K562 (cell line): Measurements from ENCODE around the gene SAXO2. TPM values are rescaled to one million over a fixed set of nuclear protein-coding genes. Genes with fewer than 3 reads are reported as not detected.

Experiments used
- ATAC-seq: fragments of 200-7000 bp; cut with Tn5 transposase; 3 replicates; pipeline ENCODE4 v1.9.1; 2020; ENCODE audit warnings: moderate library complexity
- BruUV-seq: library from RNA; stranded (reverse); fragments of 400-500 nt; replicated peaks from 2 replicates; lab custom pipeline; 2021; lab: Mats Ljungman, UMichigan
- CTCF ChIA-PET: fragments of 300-600 bp; formaldehyde crosslinking; extraction: SDS; loops from one replicate; lab custom pipeline; 2021; ENCODE audit warnings: low intra/inter-chr PET ratio; lab: Yijun Ruan, JAX
- POLR2A ChIA-PET: fragments of 300-600, 350-650 bp; sonication (Branson Sonifier 250); formaldehyde crosslinking; extraction: SDS; loops from one replicate; lab custom pipeline; 2021; ENCODE audit warnings: antibody characterized with exemption, inconsistent platforms; lab: Yijun Ruan, JAX
- DNase-seq, 4 experiments: peaks; one replicate each; pipeline versions ENCODE4 v3.0.0 to v3.0.0-alpha.2; 2011 to 2018; ENCODE audit warnings: low spot score in 3 of 4, mixed read lengths in 3 of 4; ENCODE audit errors: extremely low read depth in 1 of 4
- FAIRE-seq: peaks from 2 replicates; lab custom pipeline; 2011; peaks lifted over from hg19 to GRCh38; lab: Jason Lieb, UNC
- H2AFZ ChIP-seq: 2 replicates; pipeline ENCODE4 v1.6.0; 2011; ENCODE audit warnings: low read depth, low read length, control low read depth, inconsistent platforms
- H3K27ac ChIP-seq: fragments of 200-600 bp; 3 replicates; pipeline ENCODE4 v1.8.0; 2011; ENCODE audit warnings: low read depth, mild to moderate bottlenecking, control low read depth, inconsistent platforms, low read length, moderate library complexity, mixed read lengths; ENCODE audit errors: extremely low read depth
- H3K27me3 ChIP-seq, 2 experiments: fragments of 300-600 bp in 1 of 2; 2 replicates in 1 of 2; 3 replicates in 1 of 2; pipeline versions ENCODE4 v1.6.0 to v1.8.0; 2011; ENCODE audit warnings: inconsistent platforms in 2 of 2, low read length in 2 of 2, mild to moderate bottlenecking in 1 of 2, mixed read lengths in 1 of 2, moderate library complexity in 1 of 2; ENCODE audit not compliant: control insufficient read depth in 2 of 2, insufficient read depth in 2 of 2
- H3K36me3 ChIP-seq: fragments of 300-600 bp; 3 replicates; pipeline ENCODE4 v1.8.0; 2011; ENCODE audit warnings: mild to moderate bottlenecking, low read length, inconsistent platforms; ENCODE audit not compliant: control insufficient read depth, insufficient read depth
- H3K4me1 ChIP-seq, 2 experiments: fragments of 200-600 bp in 1 of 2; replicated peaks in 1 of 2; 2 replicates in 1 of 2; 3 replicates in 1 of 2; pipeline versions ENCODE4 v1.5.1 to v1.8.0; 2011; ENCODE audit warnings: inconsistent platforms in 2 of 2, low read length in 2 of 2, mild to moderate bottlenecking in 1 of 2, mixed read lengths in 1 of 2, moderate library complexity in 1 of 2; ENCODE audit not compliant: control insufficient read depth in 2 of 2, insufficient read depth in 2 of 2
- H3K4me2 ChIP-seq: 2 replicates; pipeline ENCODE4 v1.6.1; 2011; ENCODE audit warnings: low read length, control low read depth, inconsistent platforms, mixed read lengths; ENCODE audit not compliant: insufficient read depth
- H3K4me3 ChIP-seq: fragments of 200-600 bp; sonication (generic), shearing (Covaris generic); 2 replicates; pipeline ENCODE4 v1.5.1; 2016; ENCODE audit warnings: control low read depth, inconsistent platforms
- H3K79me2 ChIP-seq: fragments of 200-600 bp; 3 replicates; pipeline ENCODE4 v1.8.0; 2011; ENCODE audit warnings: low read length, inconsistent platforms; ENCODE audit not compliant: control insufficient read depth, insufficient read depth
- H3K9ac ChIP-seq, 2 experiments: 2 replicates each; pipeline versions ENCODE4 v1.6.0 to v1.6.1; 2011; ENCODE audit warnings: low read depth in 2 of 2, low read length in 2 of 2, control low read depth in 1 of 2, inconsistent platforms in 1 of 2, mild to moderate bottlenecking in 1 of 2, mixed read lengths in 1 of 2; ENCODE audit not compliant: insufficient read depth in 1 of 2
- H3K9me1 ChIP-seq: one replicate; pipeline ENCODE4 v1.6.0; 2011; ENCODE audit warnings: inconsistent platforms, mild to moderate bottlenecking, low read length, moderate library complexity; ENCODE audit not compliant: control insufficient read depth, insufficient read depth
- H3K9me3 ChIP-seq: replicated peaks from 2 replicates; pipeline ENCODE4 v1.5.1; 2011; ENCODE audit warnings: low read depth, low read length, inconsistent platforms; ENCODE audit not compliant: control insufficient read depth, insufficient read depth
- H4K20me1 ChIP-seq: replicated peaks from 2 replicates; pipeline ENCODE4 v1.6.1; 2011; ENCODE audit warnings: low read length, inconsistent platforms, mixed read lengths; ENCODE audit not compliant: control insufficient read depth, insufficient read depth
- AFF4 ChIP-seq: sonication (generic); formaldehyde crosslinking; IDR thresholded peaks from 2 replicates; pipeline ENCODE4 v1.8.0; 2023; ENCODE audit warnings: mild to moderate bottlenecking, missing genetic modification reagents
- BACH1 ChIP-seq: fragments of 200-800 bp; sonication (Bioruptor generic); IDR thresholded peaks from 2 replicates; pipeline ENCODE4 v1.6.1; 2016; ENCODE audit warnings: missing genetic modification characterization, missing compliant biosample characterization
- CXXC5 ChIP-seq: fragments of 250-450 bp; sonication (Bioruptor Pico); IDR thresholded peaks from 2 replicates; pipeline ENCODE4 v1.8.0; 2022; ENCODE audit warnings: inconsistent platforms, mild to moderate bottlenecking, moderate library complexity
- HMG20B ChIP-seq: fragments of 250-450 bp; sonication (Bioruptor Pico); IDR thresholded peaks from 2 replicates; pipeline ENCODE4 v1.5.0; 2021; ENCODE audit warnings: mild to moderate bottlenecking
- SPI1 ChIP-seq: IDR thresholded peaks from 2 replicates; pipeline ENCODE4 v1.6.1; 2011; ENCODE audit warnings: low read depth, low read length, control low read depth, borderline replicate concordance
- TAL1 ChIP-seq: fragments of 450-650 bp; IDR thresholded peaks from 2 replicates; pipeline ENCODE4 v1.6.1; 2016; ENCODE audit warnings: mild to moderate bottlenecking
- ZKSCAN1 ChIP-seq: fragments of 150-350 bp; IDR thresholded peaks from 2 replicates; pipeline ENCODE4 v1.6.1; 2016; ENCODE audit warnings: low read depth, low read length
- ZKSCAN8 ChIP-seq: fragments of 200-800 bp; sonication (Bioruptor generic); IDR thresholded peaks from 2 replicates; pipeline ENCODE4 v1.6.1; 2016; ENCODE audit warnings: missing genetic modification characterization, missing compliant biosample characterization
- ZNF436 ChIP-seq: fragments of 250-450, 450-650 bp; sonication (Bioruptor Pico); formaldehyde crosslinking; IDR thresholded peaks from 2 replicates; pipeline ENCODE4 v1.7.0; 2020; ENCODE audit warnings: mild to moderate bottlenecking
- ZNF644 ChIP-seq: fragments of 200-800 bp; sonication (Bioruptor generic); IDR thresholded peaks from 2 replicates; pipeline ENCODE4 v1.6.1; 2016; ENCODE audit warnings: low read depth, missing genetic modification characterization, missing compliant biosample characterization
- WGBS: fragments of 100-300 bp; shearing (Covaris generic); methylation state at CpG from one replicate; pipeline ENCODE4 v1.1.6; 2016; ENCODE audit warnings: low coverage, mixed read lengths; ENCODE audit not compliant: insufficient coverage; ENCODE audit errors: missing lambda C conversion rate; 5-methylcytosine and 5-hydroxymethylcytosine counted together
- in situ Hi-C: fragments of 300-500 bp; cut with MboI; formaldehyde crosslinking; loops from 4 replicates; pipeline ENCODE4 v1.15.0; 2018; ENCODE audit warnings: inconsistent platforms, mixed read lengths
- intact Hi-C: fragments of 100-400 bp; cut with micrococcal nuclease; formaldehyde crosslinking; loops from 2 replicates; pipeline ENCODE4 v1.14.2; 2022
- polyA plus RNA-seq, 8 experiments: library from polyadenylated mRNA; depleted of rRNA in 4 of 8; stranded (reverse) in 5 of 8; unstranded in 3 of 8; fragments of >200 nt; fragmentation: Nextera tagmentation in 2 of 8; fragmentation: Illumina TruSeq in 1 of 8; extraction: Ambion mirVana in 2 of 8; extraction: Trizol in 1 of 8; gene quantifications; 2 replicates each; pipeline versions ENCODE4 v1.2.1 to v1.2.3, GENCODE V29; 2011 to 2014; ENCODE audit warnings: inconsistent platforms in 1 of 8, missing spikeins in 1 of 8
- total RNA-seq, 7 experiments: library from RNA; depleted of rRNA in 6 of 7; stranded (reverse); fragments of >200 nt in 6 of 7; fragmentation: Illumina TruSeq in 2 of 7; extraction: Trizol in 2 of 7; gene quantifications; 2 replicates each; pipeline versions ENCODE4 v1.2.1 to v1.2.3, GENCODE V29; 2011 to 2021; ENCODE audit warnings: low replicate concordance in 1 of 7
- TF ChIP-seq, protein P1 (sequence below), 2 experiments: fragments of 450-650 bp in 1 of 2; IDR thresholded peaks; 2 replicates each; pipeline ENCODE4 v1.6.1; 2011 to 2017; ENCODE audit warnings: low read depth in 2 of 2, antibody characterized with exemption in 1 of 2, borderline replicate concordance in 1 of 2, low read length in 1 of 2, mild to moderate bottlenecking in 1 of 2, mixed read lengths in 1 of 2; ENCODE audit not compliant: control insufficient read depth in 1 of 2
- TF ChIP-seq, protein P2 (sequence below): sonication (generic); formaldehyde crosslinking; IDR thresholded peaks from 2 replicates; pipeline ENCODE4 v1.8.0; 2022; ENCODE audit warnings: missing genetic modification reagents, mild to moderate bottlenecking, borderline replicate concordance

SAXO2 gene
- total and polyA plus RNA-seq, 9 of the 15 experiments (the other 6 are each of a cell fraction or from before 2014, with no cell fraction given): 3.1 to 14.2 (median 8.2) TPM

DNA sequence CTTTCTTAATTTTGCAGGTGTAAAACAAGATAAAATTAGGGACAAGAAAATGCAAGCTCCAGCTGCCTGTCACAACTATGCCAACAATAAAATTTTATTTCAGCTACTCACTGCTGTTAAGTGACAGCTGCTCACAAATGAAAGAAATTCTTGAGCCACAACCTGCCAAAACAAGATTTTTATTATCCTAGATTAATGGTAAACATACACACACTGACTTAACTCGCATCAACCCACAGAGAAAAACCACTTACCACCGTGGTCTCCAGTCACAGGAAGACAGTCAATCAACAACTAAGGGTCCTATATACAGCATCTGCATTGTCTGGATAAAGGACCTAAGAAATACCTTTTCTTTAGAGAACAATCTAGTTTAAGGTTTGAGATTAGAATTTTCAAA lies 31.4 kb upstream of the SAXO2 start:
- in situ Hi-C loops: no loop called here
- POLR2A ChIA-PET: no interaction called here
- peak; percentile 46 for ATAC-seq
- DNase-seq: no peak
- H3K4me2 ChIP-seq: no peak overlapping the region
- no peak overlapping the region for H3K4me3 ChIP-seq
- no peak overlapping the region; the same call in 1 of the 3 replicates for H3K27ac ChIP-seq
- peaks cover 16% of the 10 kb centered on the region; the same call in 2 of the 3 replicates for H3K36me3 ChIP-seq
- H2AFZ ChIP-seq: 0 out of 2 replicates have a peak overlapping the region, but pooled peaks have one; percentile 12
- no peak for FAIRE-seq
- TF ChIP-seq, protein P1, sequence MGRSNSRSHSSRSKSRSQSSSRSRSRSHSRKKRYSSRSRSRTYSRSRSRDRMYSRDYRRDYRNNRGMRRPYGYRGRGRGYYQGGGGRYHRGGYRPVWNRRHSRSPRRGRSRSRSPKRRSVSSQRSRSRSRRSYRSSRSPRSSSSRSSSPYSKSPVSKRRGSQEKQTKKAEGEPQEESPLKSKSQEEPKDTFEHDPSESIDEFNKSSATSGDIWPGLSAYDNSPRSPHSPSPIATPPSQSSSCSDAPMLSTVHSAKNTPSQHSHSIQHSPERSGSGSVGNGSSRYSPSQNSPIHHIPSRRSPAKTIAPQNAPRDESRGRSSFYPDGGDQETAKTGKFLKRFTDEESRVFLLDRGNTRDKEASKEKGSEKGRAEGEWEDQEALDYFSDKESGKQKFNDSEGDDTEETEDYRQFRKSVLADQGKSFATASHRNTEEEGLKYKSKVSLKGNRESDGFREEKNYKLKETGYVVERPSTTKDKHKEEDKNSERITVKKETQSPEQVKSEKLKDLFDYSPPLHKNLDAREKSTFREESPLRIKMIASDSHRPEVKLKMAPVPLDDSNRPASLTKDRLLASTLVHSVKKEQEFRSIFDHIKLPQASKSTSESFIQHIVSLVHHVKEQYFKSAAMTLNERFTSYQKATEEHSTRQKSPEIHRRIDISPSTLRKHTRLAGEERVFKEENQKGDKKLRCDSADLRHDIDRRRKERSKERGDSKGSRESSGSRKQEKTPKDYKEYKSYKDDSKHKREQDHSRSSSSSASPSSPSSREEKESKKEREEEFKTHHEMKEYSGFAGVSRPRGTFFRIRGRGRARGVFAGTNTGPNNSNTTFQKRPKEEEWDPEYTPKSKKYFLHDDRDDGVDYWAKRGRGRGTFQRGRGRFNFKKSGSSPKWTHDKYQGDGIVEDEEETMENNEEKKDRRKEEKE (IDR thresholded peaks at IDR 0.05; ENCODE audit: borderline replicate concordance in 1 of 2, control insufficient read depth in 1 of 2, low read depth in 2 of 2, low read length in 1 of 2): no peak
- TF ChIP-seq, protein P2, sequence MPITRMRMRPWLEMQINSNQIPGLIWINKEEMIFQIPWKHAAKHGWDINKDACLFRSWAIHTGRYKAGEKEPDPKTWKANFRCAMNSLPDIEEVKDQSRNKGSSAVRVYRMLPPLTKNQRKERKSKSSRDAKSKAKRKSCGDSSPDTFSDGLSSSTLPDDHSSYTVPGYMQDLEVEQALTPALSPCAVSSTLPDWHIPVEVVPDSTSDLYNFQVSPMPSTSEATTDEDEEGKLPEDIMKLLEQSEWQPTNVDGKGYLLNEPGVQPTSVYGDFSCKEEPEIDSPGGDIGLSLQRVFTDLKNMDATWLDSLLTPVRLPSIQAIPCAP (CRISPR knock-in tag): no peak
- TF ChIP-seq ZKSCAN8 (CRISPR knock-in tag): no peak
- TF ChIP-seq ZNF644: no peak
- TF ChIP-seq ZKSCAN1: no peak
- no peak for TF ChIP-seq BACH1 (tag)
- TF ChIP-seq HMG20B (CRISPR knock-in tag): no peak
- TF ChIP-seq ZNF436 (CRISPR knock-in tag): no peak
- TF ChIP-seq CXXC5 (CRISPR knock-in tag): no peak
- no peak for TF ChIP-seq AFF4 (CRISPR knock-in tag)
- TF ChIP-seq SPI1: no peak
- no peak for TF ChIP-seq TAL1
- BruUV-seq: no TSS peak
- H3K79me2 ChIP-seq: no peaks in the 10 kb centered on the region
- H4K20me1 ChIP-seq: no peaks in the 10 kb centered on the region
- H3K4me1 ChIP-seq: peaks cover 0 to 16% of the 10 kb centered on the region in 2 experiments; a peak in 3 of 5 replicates
- H3K9ac ChIP-seq: no peak overlapping the region; a peak in 1 of 4 replicates
- H3K9me3 ChIP-seq: no peaks in the 10 kb centered on the region
- intact Hi-C loops: no loop called here
- 19% methylated on average over 2 of the region's 2 CpGs for WGBS
- no peaks in the 10 kb centered on the region for H3K27me3 ChIP-seq
- no peaks in the 10 kb centered on the region for H3K9me1 ChIP-seq
- CTCF ChIA-PET: no interaction called here
